K562 (cell line): Measurements from ENCODE around the gene YBEY. TPM values are rescaled to one million over a fixed set of nuclear protein-coding genes. Genes with fewer than 3 reads are reported as not detected.

ENCODE experiments used
- ATAC-seq: fragments of 200-7000 bp; cut with Tn5 transposase; 3 replicates; pipeline ENCODE4 v1.9.1; 2020; ENCODE audit warnings: moderate library complexity
- BruUV-seq: library from RNA; stranded (reverse); fragments of 400-500 nt; replicated peaks from 2 replicates; lab custom pipeline; 2021; lab: Mats Ljungman, UMichigan
- CTCF ChIA-PET: fragments of 300-600 bp; formaldehyde crosslinking; extraction: SDS; loops from one replicate; lab custom pipeline; 2021; ENCODE audit warnings: low intra/inter-chr PET ratio; lab: Yijun Ruan, JAX
- POLR2A ChIA-PET: fragments of 300-600, 350-650 bp; sonication (Branson Sonifier 250); formaldehyde crosslinking; extraction: SDS; loops from one replicate; lab custom pipeline; 2021; ENCODE audit warnings: antibody characterized with exemption, inconsistent platforms; lab: Yijun Ruan, JAX
- DNase-seq, 4 experiments: peaks; one replicate each; pipeline versions ENCODE4 v3.0.0 to v3.0.0-alpha.2; 2011 to 2018; ENCODE audit warnings: low spot score in 3 of 4, mixed read lengths in 3 of 4; ENCODE audit errors: extremely low read depth in 1 of 4
- FAIRE-seq: peaks from 2 replicates; lab custom pipeline; 2011; peaks lifted over from hg19 to GRCh38; lab: Jason Lieb, UNC
- H2AFZ ChIP-seq: 2 replicates; pipeline ENCODE4 v1.6.0; 2011; ENCODE audit warnings: low read depth, low read length, control low read depth, inconsistent platforms
- H3K27ac ChIP-seq: fragments of 200-600 bp; 3 replicates; pipeline ENCODE4 v1.8.0; 2011; ENCODE audit warnings: low read depth, mild to moderate bottlenecking, control low read depth, inconsistent platforms, low read length, moderate library complexity, mixed read lengths; ENCODE audit errors: extremely low read depth
- H3K27me3 ChIP-seq, 2 experiments: fragments of 300-600 bp in 1 of 2; 2 replicates in 1 of 2; 3 replicates in 1 of 2; pipeline versions ENCODE4 v1.6.0 to v1.8.0; 2011; ENCODE audit warnings: inconsistent platforms in 2 of 2, low read length in 2 of 2, mild to moderate bottlenecking in 1 of 2, mixed read lengths in 1 of 2, moderate library complexity in 1 of 2; ENCODE audit not compliant: control insufficient read depth in 2 of 2, insufficient read depth in 2 of 2
- H3K36me3 ChIP-seq: fragments of 300-600 bp; 3 replicates; pipeline ENCODE4 v1.8.0; 2011; ENCODE audit warnings: mild to moderate bottlenecking, low read length, inconsistent platforms; ENCODE audit not compliant: control insufficient read depth, insufficient read depth
- H3K4me1 ChIP-seq, 2 experiments: fragments of 200-600 bp in 1 of 2; replicated peaks in 1 of 2; 2 replicates in 1 of 2; 3 replicates in 1 of 2; pipeline versions ENCODE4 v1.5.1 to v1.8.0; 2011; ENCODE audit warnings: inconsistent platforms in 2 of 2, low read length in 2 of 2, mild to moderate bottlenecking in 1 of 2, mixed read lengths in 1 of 2, moderate library complexity in 1 of 2; ENCODE audit not compliant: control insufficient read depth in 2 of 2, insufficient read depth in 2 of 2
- H3K4me2 ChIP-seq: 2 replicates; pipeline ENCODE4 v1.6.1; 2011; ENCODE audit warnings: low read length, control low read depth, inconsistent platforms, mixed read lengths; ENCODE audit not compliant: insufficient read depth
- H3K4me3 ChIP-seq: fragments of 200-600 bp; sonication (generic), shearing (Covaris generic); 2 replicates; pipeline ENCODE4 v1.5.1; 2016; ENCODE audit warnings: control low read depth, inconsistent platforms
- H3K79me2 ChIP-seq: fragments of 200-600 bp; 3 replicates; pipeline ENCODE4 v1.8.0; 2011; ENCODE audit warnings: low read length, inconsistent platforms; ENCODE audit not compliant: control insufficient read depth, insufficient read depth
- H3K9ac ChIP-seq, 2 experiments: 2 replicates each; pipeline versions ENCODE4 v1.6.0 to v1.6.1; 2011; ENCODE audit warnings: low read depth in 2 of 2, low read length in 2 of 2, control low read depth in 1 of 2, inconsistent platforms in 1 of 2, mild to moderate bottlenecking in 1 of 2, mixed read lengths in 1 of 2; ENCODE audit not compliant: insufficient read depth in 1 of 2
- H3K9me1 ChIP-seq: one replicate; pipeline ENCODE4 v1.6.0; 2011; ENCODE audit warnings: inconsistent platforms, mild to moderate bottlenecking, low read length, moderate library complexity; ENCODE audit not compliant: control insufficient read depth, insufficient read depth
- H3K9me3 ChIP-seq: replicated peaks from 2 replicates; pipeline ENCODE4 v1.5.1; 2011; ENCODE audit warnings: low read depth, low read length, inconsistent platforms; ENCODE audit not compliant: control insufficient read depth, insufficient read depth
- H4K20me1 ChIP-seq: replicated peaks from 2 replicates; pipeline ENCODE4 v1.6.1; 2011; ENCODE audit warnings: low read length, inconsistent platforms, mixed read lengths; ENCODE audit not compliant: control insufficient read depth, insufficient read depth
- CBFA2T2 ChIP-seq: fragments of 450-650 bp; conservative IDR thresholded peaks from 2 replicates; pipeline ENCODE4 v1.6.1; 2017; ENCODE audit warnings: mild to moderate bottlenecking
- ETV1 ChIP-seq: fragments of 450-650 bp; conservative IDR thresholded peaks from 2 replicates; pipeline ENCODE4 v1.6.1; 2016; ENCODE audit warnings: missing genetic modification characterization, control low read depth, low read depth, missing compliant biosample characterization
- ZBTB7A ChIP-seq: IDR thresholded peaks from 2 replicates; pipeline ENCODE4 v1.6.1; 2011; ENCODE audit warnings: low read depth, mild to moderate bottlenecking, low read length, moderate library complexity, borderline replicate concordance; ENCODE audit not compliant: control insufficient read depth
- WGBS: fragments of 100-300 bp; shearing (Covaris generic); methylation state at CpG from one replicate; pipeline ENCODE4 v1.1.6; 2016; ENCODE audit warnings: low coverage, mixed read lengths; ENCODE audit not compliant: insufficient coverage; ENCODE audit errors: missing lambda C conversion rate; 5-methylcytosine and 5-hydroxymethylcytosine counted together
- in situ Hi-C: fragments of 300-500 bp; cut with MboI; formaldehyde crosslinking; loops from 4 replicates; pipeline ENCODE4 v1.15.0; 2018; ENCODE audit warnings: inconsistent platforms, mixed read lengths
- intact Hi-C: fragments of 100-400 bp; cut with micrococcal nuclease; formaldehyde crosslinking; loops from 2 replicates; pipeline ENCODE4 v1.14.2; 2022
- polyA plus RNA-seq, 8 experiments: library from polyadenylated mRNA; depleted of rRNA in 4 of 8; stranded (reverse) in 5 of 8; unstranded in 3 of 8; fragments of >200 nt; fragmentation: Nextera tagmentation in 2 of 8; fragmentation: Illumina TruSeq in 1 of 8; extraction: Ambion mirVana in 2 of 8; extraction: Trizol in 1 of 8; gene quantifications; 2 replicates each; pipeline versions ENCODE4 v1.2.1 to v1.2.3, GENCODE V29; 2011 to 2014; ENCODE audit warnings: inconsistent platforms in 1 of 8, missing spikeins in 1 of 8
- total RNA-seq, 7 experiments: library from RNA; depleted of rRNA in 6 of 7; stranded (reverse); fragments of >200 nt in 6 of 7; fragmentation: Illumina TruSeq in 2 of 7; extraction: Trizol in 2 of 7; gene quantifications; 2 replicates each; pipeline versions ENCODE4 v1.2.1 to v1.2.3, GENCODE V29; 2011 to 2021; ENCODE audit warnings: low replicate concordance in 1 of 7
- TF ChIP-seq, protein P1 (sequence below): fragments of 450-650 bp; IDR thresholded peaks from 2 replicates; pipeline ENCODE4 v1.7.0; 2016; ENCODE audit warnings: borderline replicate concordance
- TF ChIP-seq, protein P2 (sequence below): fragments of 250-450 bp; sonication (Bioruptor Pico); IDR thresholded peaks from 2 replicates; pipeline ENCODE4 v1.5.0; 2021
- TF ChIP-seq, protein P3 (sequence below): fragments of 250-450 bp; sonication (Bioruptor Pico); IDR thresholded peaks from 2 replicates; pipeline ENCODE4 v1.4.0; 2020
- TF ChIP-seq, protein P4 (sequence below), 2 experiments: fragments of 450-650 bp in 1 of 2; sonication (generic) in 1 of 2; formaldehyde crosslinking in 1 of 2; IDR thresholded peaks in 1 of 2; conservative IDR thresholded peaks in 1 of 2; 2 replicates each; pipeline versions ENCODE4 v1.6.1 to v1.8.1; 2016 to 2023; ENCODE audit warnings: mild to moderate bottlenecking in 2 of 2, moderate library complexity in 2 of 2, inconsistent platforms in 1 of 2, missing genetic modification reagents in 1 of 2

The YBEY gene
- total and polyA plus RNA-seq, 9 of the 15 experiments (the other 6 are each of a cell fraction or from before 2014, with no cell fraction given) = 6.4 to 28.0 (median 12.4) TPM

DNA sequence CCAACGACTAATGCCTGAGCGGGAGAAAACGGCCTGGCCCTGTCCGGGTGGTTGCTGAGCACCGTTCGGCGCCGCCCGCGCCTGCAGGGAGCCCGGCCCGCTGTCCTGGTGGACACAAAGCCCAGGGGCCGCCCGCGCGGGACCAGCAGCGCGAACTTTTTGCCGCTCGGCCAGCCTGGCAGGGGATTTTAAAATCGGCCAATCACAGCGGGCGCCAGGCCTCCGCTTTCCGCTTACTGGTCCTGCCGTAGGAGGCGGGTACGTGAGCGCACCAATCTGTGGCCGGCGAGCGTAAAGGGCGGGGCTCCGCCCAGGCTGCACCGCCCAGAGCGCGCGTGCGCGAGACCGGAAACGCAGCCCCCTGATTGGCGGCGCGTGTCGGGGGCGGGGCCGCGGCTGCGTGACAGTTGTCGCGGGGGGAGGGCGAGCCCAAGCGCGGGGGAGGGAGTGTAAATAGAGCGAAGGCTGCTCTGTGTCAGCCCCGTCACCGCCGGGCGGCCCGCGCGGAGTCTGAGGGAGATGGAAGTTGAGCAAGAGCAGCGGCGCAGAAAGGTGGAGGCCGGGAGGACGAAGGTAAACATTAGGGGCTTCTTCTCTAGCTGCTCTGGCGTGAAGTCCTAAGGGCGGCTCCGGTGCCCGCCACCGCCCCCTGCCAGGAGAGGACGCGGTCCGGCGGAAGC, 37.7 kb downstream of the YBEY start, which contains the start of the genes C21orf58 and PCNT (continued):
- TF ChIP-seq, protein P1, sequence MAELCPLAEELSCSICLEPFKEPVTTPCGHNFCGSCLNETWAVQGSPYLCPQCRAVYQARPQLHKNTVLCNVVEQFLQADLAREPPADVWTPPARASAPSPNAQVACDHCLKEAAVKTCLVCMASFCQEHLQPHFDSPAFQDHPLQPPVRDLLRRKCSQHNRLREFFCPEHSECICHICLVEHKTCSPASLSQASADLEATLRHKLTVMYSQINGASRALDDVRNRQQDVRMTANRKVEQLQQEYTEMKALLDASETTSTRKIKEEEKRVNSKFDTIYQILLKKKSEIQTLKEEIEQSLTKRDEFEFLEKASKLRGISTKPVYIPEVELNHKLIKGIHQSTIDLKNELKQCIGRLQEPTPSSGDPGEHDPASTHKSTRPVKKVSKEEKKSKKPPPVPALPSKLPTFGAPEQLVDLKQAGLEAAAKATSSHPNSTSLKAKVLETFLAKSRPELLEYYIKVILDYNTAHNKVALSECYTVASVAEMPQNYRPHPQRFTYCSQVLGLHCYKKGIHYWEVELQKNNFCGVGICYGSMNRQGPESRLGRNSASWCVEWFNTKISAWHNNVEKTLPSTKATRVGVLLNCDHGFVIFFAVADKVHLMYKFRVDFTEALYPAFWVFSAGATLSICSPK = no peak

DNA sequence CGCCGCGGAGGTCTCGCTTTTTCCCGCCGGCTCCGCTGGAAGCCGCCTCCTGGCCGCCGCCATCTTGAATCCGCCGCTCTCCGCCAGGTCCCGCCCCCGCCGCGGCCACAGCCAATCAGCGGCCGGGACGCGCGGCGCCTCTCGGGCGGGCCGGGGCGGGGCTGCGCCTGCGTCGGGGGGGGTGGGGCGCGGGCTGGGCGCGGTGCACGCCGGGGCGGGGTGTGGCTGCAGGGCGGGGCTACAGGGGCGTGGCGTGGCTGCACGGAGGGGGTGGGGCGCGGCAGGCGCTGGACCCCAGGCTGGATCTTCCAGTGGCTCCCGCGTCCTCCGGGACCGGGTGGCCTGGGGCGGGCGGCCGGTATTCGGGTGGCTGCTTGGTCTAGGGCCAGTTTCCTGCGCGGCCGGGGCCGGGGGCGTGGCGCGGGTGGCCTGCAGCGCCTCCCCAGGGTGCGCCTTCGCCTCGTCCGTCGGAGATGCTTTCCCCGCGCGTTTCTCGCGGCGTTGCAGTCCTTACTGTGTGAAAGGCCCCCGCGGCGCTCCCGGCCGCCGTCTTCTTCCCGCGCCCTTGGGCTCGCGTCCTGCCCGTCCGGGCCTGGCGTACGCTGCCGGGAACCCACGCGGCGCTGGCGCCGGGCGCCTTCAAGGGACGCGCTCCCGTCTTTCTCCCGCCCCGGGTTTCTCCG, 38.4 kb downstream of the YBEY start:
- H3K36me3 ChIP-seq = peaks cover 45% of the 10 kb centered on the region
- H3K4me2 ChIP-seq = peak overlapping the region; percentile 92
- CTCF ChIA-PET = no interaction called here
- in situ Hi-C loops = no loop called here
- FAIRE-seq (no peak), ATAC-seq (peak; percentile 70), DNase-seq (peak; percentile 90 to 99 (median 96))
- POLR2A ChIA-PET = interaction anchor here (0.6 to 2.1 kb wide), 11 partner anchors 10 to 376 kb away, joined by 3 to 13 read pairs (median 3); partner anchors contain the start of gene MCM3AP
- H3K4me3 ChIP-seq = peak overlapping the region; percentile 89
- no peaks in the 10 kb centered on the region for H3K9me1 ChIP-seq
- H3K79me2 ChIP-seq = peaks cover 84% of the 10 kb centered on the region
- intact Hi-C loops = loop anchor here (1.0 to 2.0 kb wide), 2 partner anchors 38 to 96 kb away; partner anchors contain the start of genes LSS and YBEY
- H2AFZ ChIP-seq = peak overlapping the region; percentile 73
- peaks cover 29 to 50% of the 10 kb centered on the region in 2 experiments; a peak in 4 of 5 replicates for H3K4me1 ChIP-seq
- H4K20me1 ChIP-seq = peaks cover 19% of the 10 kb centered on the region
- H3K27me3 ChIP-seq = no peaks in the 10 kb centered on the region
- BruUV-seq = TSS peak; percentile 71
- H3K9ac ChIP-seq = peak overlapping the region; percentile 99 to 100
- H3K9me3 ChIP-seq = no peaks in the 10 kb centered on the region
- under 1% methylated on average over 78 of the region's 98 CpGs for WGBS
- H3K27ac ChIP-seq = peak overlapping the region; percentile 99
- TF ChIP-seq, protein P2, sequence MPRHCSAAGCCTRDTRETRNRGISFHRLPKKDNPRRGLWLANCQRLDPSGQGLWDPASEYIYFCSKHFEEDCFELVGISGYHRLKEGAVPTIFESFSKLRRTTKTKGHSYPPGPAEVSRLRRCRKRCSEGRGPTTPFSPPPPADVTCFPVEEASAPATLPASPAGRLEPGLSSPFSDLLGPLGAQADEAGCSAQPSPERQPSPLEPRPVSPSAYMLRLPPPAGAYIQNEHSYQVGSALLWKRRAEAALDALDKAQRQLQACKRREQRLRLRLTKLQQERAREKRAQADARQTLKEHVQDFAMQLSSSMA = 0 out of 2 replicates have a peak, but pooled peaks have one; percentile 41
- TF ChIP-seq ETV1 (tag) = no peak
- peak; percentile 39; the same call in 1 of the 2 replicates for TF ChIP-seq ZBTB7A
- TF ChIP-seq, protein P3, sequence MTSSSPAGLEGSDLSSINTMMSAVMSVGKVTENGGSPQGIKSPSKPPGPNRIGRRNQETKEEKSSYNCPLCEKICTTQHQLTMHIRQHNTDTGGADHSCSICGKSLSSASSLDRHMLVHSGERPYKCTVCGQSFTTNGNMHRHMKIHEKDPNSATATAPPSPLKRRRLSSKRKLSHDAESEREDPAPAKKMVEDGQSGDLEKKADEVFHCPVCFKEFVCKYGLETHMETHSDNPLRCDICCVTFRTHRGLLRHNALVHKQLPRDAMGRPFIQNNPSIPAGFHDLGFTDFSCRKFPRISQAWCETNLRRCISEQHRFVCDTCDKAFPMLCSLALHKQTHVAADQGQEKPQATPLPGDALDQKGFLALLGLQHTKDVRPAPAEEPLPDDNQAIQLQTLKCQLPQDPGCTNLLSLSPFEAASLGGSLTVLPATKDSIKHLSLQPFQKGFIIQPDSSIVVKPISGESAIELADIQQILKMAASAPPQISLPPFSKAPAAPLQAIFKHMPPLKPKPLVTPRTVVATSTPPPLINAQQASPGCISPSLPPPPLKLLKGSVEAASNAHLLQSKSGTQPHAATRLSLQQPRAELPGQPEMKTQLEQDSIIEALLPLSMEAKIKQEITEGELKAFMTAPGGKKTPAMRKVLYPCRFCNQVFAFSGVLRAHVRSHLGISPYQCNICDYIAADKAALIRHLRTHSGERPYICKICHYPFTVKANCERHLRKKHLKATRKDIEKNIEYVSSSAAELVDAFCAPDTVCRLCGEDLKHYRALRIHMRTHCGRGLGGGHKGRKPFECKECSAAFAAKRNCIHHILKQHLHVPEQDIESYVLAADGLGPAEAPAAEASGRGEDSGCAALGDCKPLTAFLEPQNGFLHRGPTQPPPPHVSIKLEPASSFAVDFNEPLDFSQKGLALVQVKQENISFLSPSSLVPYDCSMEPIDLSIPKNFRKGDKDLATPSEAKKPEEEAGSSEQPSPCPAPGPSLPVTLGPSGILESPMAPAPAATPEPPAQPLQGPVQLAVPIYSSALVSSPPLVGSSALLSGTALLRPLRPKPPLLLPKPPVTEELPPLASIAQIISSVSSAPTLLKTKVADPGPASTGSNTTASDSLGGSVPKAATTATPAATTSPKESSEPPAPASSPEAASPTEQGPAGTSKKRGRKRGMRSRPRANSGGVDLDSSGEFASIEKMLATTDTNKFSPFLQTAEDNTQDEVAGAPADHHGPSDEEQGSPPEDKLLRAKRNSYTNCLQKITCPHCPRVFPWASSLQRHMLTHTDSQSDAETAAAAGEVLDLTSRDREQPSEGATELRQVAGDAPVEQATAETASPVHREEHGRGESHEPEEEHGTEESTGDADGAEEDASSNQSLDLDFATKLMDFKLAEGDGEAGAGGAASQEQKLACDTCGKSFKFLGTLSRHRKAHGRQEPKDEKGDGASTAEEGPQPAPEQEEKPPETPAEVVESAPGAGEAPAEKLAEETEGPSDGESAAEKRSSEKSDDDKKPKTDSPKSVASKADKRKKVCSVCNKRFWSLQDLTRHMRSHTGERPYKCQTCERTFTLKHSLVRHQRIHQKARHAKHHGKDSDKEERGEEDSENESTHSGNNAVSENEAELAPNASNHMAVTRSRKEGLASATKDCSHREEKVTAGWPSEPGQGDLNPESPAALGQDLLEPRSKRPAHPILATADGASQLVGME (CRISPR knock-in tag) = 0 out of 2 replicates have a peak, but pooled peaks have one; percentile 72
- TF ChIP-seq, protein P4, sequence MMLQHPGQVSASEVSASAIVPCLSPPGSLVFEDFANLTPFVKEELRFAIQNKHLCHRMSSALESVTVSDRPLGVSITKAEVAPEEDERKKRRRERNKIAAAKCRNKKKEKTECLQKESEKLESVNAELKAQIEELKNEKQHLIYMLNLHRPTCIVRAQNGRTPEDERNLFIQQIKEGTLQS (IDR thresholded peaks at IDR 0.05) = no peak
- TF ChIP-seq, protein P4 (CRISPR knock-in tag; conservative IDR thresholded peaks at IDR 0.05) = no peak
- no peak for TF ChIP-seq CBFA2T2
